Urinary bladder (tissue), 4 donors: ENCODE results near the gene RPS6KA5. TPM values are rescaled to one million over a fixed set of nuclear protein-coding genes. Genes with fewer than 3 reads are reported as not detected.

Experiments
- DNase-seq: peaks from one replicate; pipeline ENCODE4 v3.0.0-alpha.2; 2015; ENCODE audit errors: extremely low spot score
- H3K27ac ChIP-seq: one replicate; pipeline ENCODE4 v1.5.1; 2013; ENCODE audit warnings: low read depth, mild to moderate bottlenecking, moderate library complexity
- H3K36me3 ChIP-seq: one replicate; pipeline ENCODE4 v1.6.1; 2013; ENCODE audit warnings: mild to moderate bottlenecking, moderate library complexity; ENCODE audit not compliant: insufficient read depth
- H3K4me1 ChIP-seq: one replicate; pipeline ENCODE4 v1.6.1; 2013; ENCODE audit warnings: mild to moderate bottlenecking, moderate library complexity; ENCODE audit not compliant: insufficient read depth
- H3K4me3 ChIP-seq: one replicate; pipeline ENCODE4 v1.5.1; 2013; ENCODE audit warnings: low read depth, low read length
- WGBS: extraction: QIAGEN DNeasy Blood & Tissue Kit; methylation state at CpG from one replicate; pipeline ENCODE4 v1.1.7; 2013; 5-methylcytosine and 5-hydroxymethylcytosine counted together
- polyA plus RNA-seq: library from polyadenylated mRNA; stranded (reverse); fragments of 200-250 nt; gene quantifications from one replicate; pipeline ENCODE4 v1.2.3, GENCODE V29; 2013
- total RNA-seq: library from RNA; depleted of rRNA; stranded (reverse); fragments of >200 nt; gene quantifications from one replicate; pipeline ENCODE4 v1.2.3, GENCODE V29; 2014
- donor health status: healthy with polysubstance abuse.
- donor health status: healthy.

Gene RPS6KA5
- total and polyA plus RNA-seq, 2 donors = 13.4 to 19.8 TPM

- Histone ChIP-seq H3K4me1 (no peaks in the 10 kb centered on the region), H3K4me3 (no peak overlapping the region), H3K27ac (no peak overlapping the region), H3K36me3 (no peaks in the 10 kb centered on the region)
- no peak for DNase-seq
- 76% methylated on average over 2 of the region's 2 CpGs for WGBS
Observed at GRCh38 chr14:90900476-90901083, 159.9 kb downstream of the RPS6KA5 start.

GRCh38 chr14:90897022-90897421 lies 163.4 kb downstream of the RPS6KA5 start:
- DNase-seq = no peak
- H3K36me3 ChIP-seq = peaks cover 3% of the 10 kb centered on the region

GRCh38 chr14:90894241-90894640 lies 166.2 kb downstream of the RPS6KA5 start:
- Histone ChIP-seq H3K4me1 (no peaks in the 10 kb centered on the region), H3K36me3 (peaks cover 3% of the 10 kb centered on the region), H3K4me3 (no peak overlapping the region), H3K27ac (no peak overlapping the region)
- WGBS = 81% methylated on average over 6 of the region's 6 CpGs
- DNase-seq = no peak

More at GRCh38 chr14:90897022-90897421, 163.4 kb downstream of the RPS6KA5 start:
- WGBS = 96% methylated on average over 6 of the region's 6 CpGs
- Histone ChIP-seq H3K4me3 (no peak overlapping the region), H3K4me1 (no peaks in the 10 kb centered on the region), H3K27ac (no peak overlapping the region)

DNA sequence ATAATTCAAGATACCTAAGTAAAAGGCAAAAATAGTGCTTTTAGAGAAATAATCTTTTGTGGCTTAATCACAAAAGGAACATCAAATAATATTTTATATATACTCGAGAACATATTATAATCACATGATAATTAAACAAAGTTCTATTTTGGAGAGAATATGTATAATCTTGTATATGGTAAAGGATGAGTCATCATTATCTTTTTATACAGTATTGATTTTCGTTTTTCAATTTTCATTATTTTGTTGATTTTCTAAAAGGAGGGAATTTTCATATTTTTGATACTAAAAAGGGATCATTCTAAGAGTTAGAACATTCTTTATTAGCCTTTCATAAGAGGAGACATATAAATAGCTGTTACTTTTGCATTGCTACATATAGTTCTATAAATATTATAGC lies 166.9 kb downstream of the RPS6KA5 start:
- no peak overlapping the region for H3K27ac ChIP-seq
- 93% methylated on average over 2 of the region's 2 CpGs for WGBS
- H3K36me3 ChIP-seq = peaks cover 3% of the 10 kb centered on the region
- H3K4me1 ChIP-seq = no peaks in the 10 kb centered on the region
- no peak overlapping the region for H3K4me3 ChIP-seq
- DNase-seq = no peak

GRCh38 chr14:90892970-90893369 lies 167.5 kb downstream of the RPS6KA5 start:
- H3K4me3 ChIP-seq = no peak overlapping the region
- no peaks in the 10 kb centered on the region for H3K4me1 ChIP-seq
- no peak for DNase-seq
- H3K36me3 ChIP-seq = peaks cover 3% of the 10 kb centered on the region
- H3K27ac ChIP-seq = no peak overlapping the region

- no peak for DNase-seq
- 96% methylated on average over 1 of the region's 1 CpG for WGBS
- Histone ChIP-seq H3K36me3 (peaks cover 3% of the 10 kb centered on the region), H3K4me1 (no peaks in the 10 kb centered on the region), H3K4me3 (no peak overlapping the region), H3K27ac (no peak overlapping the region)
Observed at GRCh38 chr14:90891326-90891725, 169.1 kb downstream of the RPS6KA5 start.

DNA sequence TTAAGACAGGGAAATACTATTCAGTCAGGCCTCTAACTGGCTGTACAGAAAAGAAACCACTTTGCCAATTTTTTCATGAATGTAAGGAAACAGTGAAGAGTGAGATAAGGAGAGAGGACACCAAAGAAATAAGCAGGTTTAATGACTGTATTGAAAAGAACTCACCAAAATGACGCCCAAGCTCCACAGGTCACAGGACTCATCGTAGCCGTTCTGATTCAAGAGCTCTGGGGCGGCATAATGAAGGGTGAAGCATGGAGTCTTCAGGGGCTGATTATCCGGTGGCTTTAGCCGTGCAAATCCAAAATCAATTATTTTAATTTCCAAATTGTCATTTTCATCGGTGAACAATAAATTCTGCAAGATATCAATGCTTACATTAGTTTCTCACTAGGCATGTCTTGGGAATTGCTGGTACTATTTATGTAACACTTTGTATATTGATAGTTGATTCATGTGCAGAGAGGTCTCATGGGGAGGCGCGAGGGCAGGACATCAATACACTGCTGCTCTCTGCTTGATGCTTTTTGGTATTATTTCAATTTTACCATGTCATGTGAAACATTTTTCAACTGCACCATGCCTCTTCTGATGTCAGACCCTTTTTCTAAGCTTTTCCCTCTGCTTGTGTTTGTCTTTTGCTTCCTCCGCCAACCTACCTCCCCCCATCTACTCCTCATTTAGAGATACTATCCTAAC lies 170.0 kb downstream of the RPS6KA5 start:
- Histone ChIP-seq H3K4me3 (no peak overlapping the region), H3K36me3 (peaks cover 3% of the 10 kb centered on the region), H3K27ac (no peak overlapping the region), H3K4me1 (no peaks in the 10 kb centered on the region)
- WGBS = 94% methylated on average over 10 of the region's 10 CpGs
- no peak for DNase-seq

DNA sequence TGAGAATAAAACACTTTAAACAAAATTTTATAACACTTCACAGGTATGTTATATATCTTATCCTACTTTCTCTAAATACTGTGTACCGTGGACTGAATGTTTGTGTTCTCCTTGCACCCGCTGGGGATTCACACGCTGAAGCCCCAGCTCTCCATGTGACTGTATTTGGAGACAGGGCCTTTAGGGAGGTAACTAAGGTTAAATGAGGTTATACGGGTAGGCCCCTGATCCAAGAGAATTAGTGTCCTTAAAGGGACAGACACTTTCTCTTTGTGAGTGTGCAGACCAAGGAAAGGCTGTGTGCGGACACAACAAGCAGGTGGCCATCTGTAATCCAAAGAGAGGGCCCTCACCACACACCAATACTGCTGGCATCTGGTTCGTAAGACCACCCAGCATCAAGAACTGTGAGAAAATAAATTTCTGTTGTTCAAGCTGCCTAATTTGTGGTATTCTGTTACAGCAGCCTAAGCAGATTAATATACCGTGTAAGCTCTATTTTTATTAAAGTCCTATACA lies 174.1 kb downstream of the RPS6KA5 start:
- 93% methylated on average over 7 of the region's 7 CpGs for WGBS
- no peak for DNase-seq
- no peaks in the 10 kb centered on the region for H3K4me1 ChIP-seq
- no peaks in the 10 kb centered on the region for H3K36me3 ChIP-seq
- H3K4me3 ChIP-seq = no peak overlapping the region
- no peak overlapping the region for H3K27ac ChIP-seq

GRCh38 chr14:90883782-90884181 lies 176.7 kb downstream of the RPS6KA5 start:
- DNase-seq = no peak
- H3K4me3 ChIP-seq = no peak overlapping the region
- WGBS = 90% methylated on average over 2 of the region's 2 CpGs
- H3K4me1 ChIP-seq = no peaks in the 10 kb centered on the region
- H3K27ac ChIP-seq = no peak overlapping the region
- H3K36me3 ChIP-seq = no peaks in the 10 kb centered on the region

GRCh38 chr14:90883197-90883596 lies 177.2 kb downstream of the RPS6KA5 start:
- WGBS = 98% methylated on average over 2 of the region's 2 CpGs
- Histone ChIP-seq H3K4me3 (no peak overlapping the region), H3K27ac (no peak overlapping the region), H3K36me3 (no peaks in the 10 kb centered on the region), H3K4me1 (no peaks in the 10 kb centered on the region)
- DNase-seq = no peak

DNA sequence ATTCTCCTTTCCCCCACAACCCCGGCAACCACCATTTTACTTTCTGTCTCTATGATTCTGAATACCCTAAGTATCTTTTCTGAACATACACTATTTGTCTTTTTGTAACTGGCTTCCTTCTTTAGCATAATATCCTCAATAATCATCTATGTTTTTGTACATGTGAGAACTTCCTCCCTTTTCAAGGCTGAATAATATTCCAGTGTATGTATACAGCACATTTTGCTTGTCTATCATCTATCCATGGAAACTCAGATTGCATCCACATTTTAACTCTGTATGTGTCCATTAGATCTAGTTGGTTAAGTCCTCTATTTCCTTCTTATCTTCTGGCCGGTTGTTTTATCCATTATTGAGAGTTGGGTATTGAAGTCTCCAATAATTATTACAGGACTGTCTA lies 180.2 kb downstream of the RPS6KA5 start:
- Histone ChIP-seq H3K4me3 (no peak overlapping the region), H3K4me1 (no peaks in the 10 kb centered on the region), H3K27ac (no peak overlapping the region), H3K36me3 (no peaks in the 10 kb centered on the region)
- over 99% methylated on average over 2 of the region's 2 CpGs for WGBS
- no peak for DNase-seq

GRCh38 chr14:90874599-90874998 lies 185.8 kb downstream of the RPS6KA5 start:
- Histone ChIP-seq H3K4me1 (no peaks in the 10 kb centered on the region), H3K36me3 (peaks cover 2% of the 10 kb centered on the region), H3K4me3 (no peak overlapping the region), H3K27ac (no peak overlapping the region)
- DNase-seq = no peak
- 96% methylated on average over 5 of the region's 5 CpGs for WGBS

GRCh38 chr14:90871605-90872233 lies 188.7 kb downstream of the RPS6KA5 start:
- WGBS = 87% methylated on average over 9 of the region's 9 CpGs
- Histone ChIP-seq H3K4me3 (no peak overlapping the region), H3K4me1 (no peaks in the 10 kb centered on the region), H3K27ac (no peak overlapping the region), H3K36me3 (peaks cover 2% of the 10 kb centered on the region)
- no peak for DNase-seq
